GM19351 (cell line): ENCODE results near the gene RGPD8.
"Not testable (repeated sequence)": the region's sequence is repeated elsewhere in the genome, so short reads cannot be mapped to it uniquely, and the experiment has no call there.

Source experiments
- ATAC-seq: cut with Tn5 transposase; IDR thresholded peaks from one replicate; pipeline ENCODE4 v1.9.1; 2021; ENCODE audit warnings: mild to moderate bottlenecking, moderate library complexity; ENCODE audit not compliant: unreplicated experiment

The RGPD8 gene

GRCh38 chr2:112433480-112433879 is at the start of gene RGPD8:
Gene RGPD8, minus strand, starts transcription at chr2:112433645. Its CDS starts 192 bp downstream, at chr2:112433453.
- ATAC-seq, result peak; percentile 98

DNA sequence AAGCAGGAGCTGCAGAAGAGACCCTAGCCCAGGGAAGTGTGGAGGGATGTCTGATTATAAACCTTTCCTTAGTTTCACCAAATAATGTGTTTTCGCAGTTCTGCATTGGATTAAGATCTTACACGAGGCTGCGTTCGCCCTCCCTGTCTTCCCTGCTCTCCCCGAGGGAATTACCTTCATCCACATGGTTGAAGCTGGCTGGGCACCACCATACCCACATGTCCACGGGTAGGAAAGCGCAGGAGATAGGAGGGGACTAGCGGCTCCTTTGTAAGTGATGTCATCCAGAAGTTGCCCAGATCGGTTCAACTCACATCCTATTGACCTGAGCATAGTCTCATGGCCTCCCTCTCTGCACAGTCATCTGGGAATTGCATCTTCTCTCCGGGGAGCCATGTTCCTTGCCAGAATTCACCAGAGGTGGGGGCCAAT is 49.6 kb upstream of the RGPD8 start:
- ATAC-seq, result no peak

- ATAC-seq, result peak; percentile 22
Measured at GRCh38 chr2:112482309-112483041, 49.0 kb upstream of the RGPD8 start.

DNA sequence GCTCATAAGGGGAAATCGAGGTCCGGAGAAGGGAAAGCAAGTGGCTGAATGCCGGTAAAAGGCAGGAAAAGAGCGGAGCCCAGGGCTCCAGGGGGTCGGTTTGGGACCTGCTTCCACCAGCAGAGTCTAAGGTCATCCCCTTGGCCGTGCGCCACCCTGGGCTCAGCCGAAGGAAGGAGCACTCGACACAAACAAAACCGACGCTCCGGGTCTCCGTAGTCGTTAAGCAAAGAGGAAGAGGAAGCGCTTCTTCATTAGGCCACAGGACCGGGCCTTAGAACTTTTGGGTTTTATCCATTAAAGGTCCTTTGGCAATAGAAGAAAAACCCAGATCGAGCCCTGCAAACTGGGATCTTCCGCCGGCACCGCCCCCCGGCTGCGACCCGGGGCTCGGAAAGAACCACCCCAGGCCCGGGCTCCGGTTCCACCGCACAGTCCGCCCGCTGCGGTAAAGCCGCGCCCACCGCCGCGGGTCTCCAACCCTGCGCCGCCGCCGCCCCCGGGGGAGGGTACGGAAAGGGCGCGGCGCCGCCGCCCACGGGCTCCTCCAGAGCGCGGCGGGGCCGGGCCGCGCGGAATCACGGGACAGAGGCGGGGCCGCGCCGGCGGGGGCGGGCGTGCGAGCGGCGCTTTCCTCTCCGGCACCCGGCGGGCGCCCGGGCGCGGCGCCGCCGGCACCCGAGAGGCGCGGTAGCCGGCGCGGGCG is 48.2 kb upstream of the RGPD8 start, which contains the start of gene TTL:
TTL (plus strand) TSS at position 629 of the 706 bp plus-strand sequence. CDS start 189 bp downstream, outside the sequence.
- ATAC-seq, result peak; percentile 68

- peak; percentile 75 for ATAC-seq
Measured at GRCh38 chr2:112481050-112481527, 47.6 kb upstream of the RGPD8 start.

GRCh38 chr2:112480530-112481049 is 47.1 kb upstream of the RGPD8 start:
- ATAC-seq, result no peak

GRCh38 chr2:112476434-112476833 is 43.0 kb upstream of the RGPD8 start:
- no peak for ATAC-seq

GRCh38 chr2:112474844-112475486 is 41.5 kb upstream of the RGPD8 start:
- ATAC-seq, result no peak

- ATAC-seq, result no peak
Measured at GRCh38 chr2:112472547-112473263, 39.3 kb upstream of the RGPD8 start.

GRCh38 chr2:112465382-112465781 is 31.9 kb upstream of the RGPD8 start:
- ATAC-seq, result no peak

DNA sequence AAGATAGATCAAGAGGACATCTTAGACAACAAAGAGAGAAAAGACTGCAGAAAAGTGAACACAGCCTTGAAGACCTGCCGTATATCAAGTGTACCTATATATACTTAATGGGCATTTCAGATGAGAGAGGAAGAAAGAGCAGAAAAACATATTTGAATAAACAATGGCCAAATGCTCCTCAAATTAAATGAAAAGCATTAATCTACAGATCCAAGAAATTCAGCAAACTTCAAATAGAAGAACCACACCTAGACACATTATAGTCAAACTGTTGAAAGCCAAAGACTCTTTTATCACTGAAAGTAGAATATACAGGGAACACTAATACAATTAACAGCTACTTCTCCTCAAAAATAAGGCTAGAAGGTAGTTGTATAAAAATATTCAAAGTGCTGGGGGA is 29.8 kb upstream of the RGPD8 start:
- no peak for ATAC-seq

GRCh38 chr2:112462178-112462577 is 28.7 kb upstream of the RGPD8 start:
- no peak for ATAC-seq

DNA sequence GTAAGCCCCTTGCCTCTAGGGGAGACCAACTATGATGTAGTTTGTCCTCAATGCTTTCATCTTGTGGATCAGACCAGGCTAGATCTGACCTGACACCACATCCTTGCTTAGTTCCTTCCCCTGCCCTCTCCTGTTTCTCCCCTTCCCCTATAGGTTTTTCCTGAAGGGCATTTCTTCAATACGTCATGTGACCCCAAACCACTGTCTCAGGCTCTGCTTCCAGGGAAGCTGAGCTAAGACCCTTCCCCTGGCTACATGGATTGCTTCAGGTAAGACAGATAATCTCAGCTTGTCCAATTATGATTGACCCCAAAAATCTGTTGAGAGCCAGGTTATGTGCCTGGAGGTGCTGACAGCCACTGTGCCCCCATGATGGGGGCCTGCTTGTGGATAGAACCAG is 25.9 kb upstream of the RGPD8 start:
- no peak for ATAC-seq

DNA sequence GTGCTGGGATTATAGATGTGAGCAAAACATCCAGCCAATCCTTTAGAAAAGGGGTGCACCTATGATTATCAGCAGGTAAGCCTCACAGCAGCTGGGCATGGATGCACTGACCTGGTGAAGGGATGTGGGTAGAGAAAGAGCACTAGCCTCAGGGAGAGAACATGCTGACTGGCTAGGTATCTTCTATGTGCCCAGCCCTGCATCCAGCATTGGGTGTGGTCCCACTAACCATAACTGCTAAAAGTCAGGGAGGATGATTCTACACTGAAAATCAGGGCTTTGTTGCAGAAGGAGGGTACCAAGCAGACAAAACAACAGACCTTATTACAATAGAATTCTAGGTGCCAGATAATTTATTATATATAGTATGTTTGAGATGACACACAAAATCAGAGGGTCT is 21.1 kb upstream of the RGPD8 start:
- ATAC-seq, result no peak

DNA sequence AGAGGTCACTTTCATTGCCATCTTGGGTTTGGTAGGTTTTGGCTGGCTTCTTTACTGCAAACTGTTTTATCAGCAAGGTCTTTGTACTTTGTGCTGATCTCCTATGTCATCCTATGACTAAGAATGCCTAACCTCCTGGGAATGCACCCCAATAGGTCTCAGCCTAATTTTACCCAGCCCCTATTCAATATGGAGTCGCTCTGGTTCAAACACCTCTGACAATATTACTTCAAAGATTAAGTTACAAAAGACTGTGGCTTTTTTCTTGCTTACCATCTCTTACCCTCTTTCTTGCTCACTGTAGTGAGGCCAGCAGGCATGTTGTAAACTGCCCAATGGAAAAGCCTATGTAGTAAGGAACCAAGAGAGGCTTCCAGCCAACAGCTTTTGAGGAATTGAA is 17.9 kb upstream of the RGPD8 start:
- ATAC-seq, result no peak

GRCh38 chr2:112449854-112450253 is 16.4 kb upstream of the RGPD8 start:
- no peak for ATAC-seq

GRCh38 chr2:112444256-112444655 is 10.8 kb upstream of the RGPD8 start:
- not testable (repeated sequence) for ATAC-seq

DNA sequence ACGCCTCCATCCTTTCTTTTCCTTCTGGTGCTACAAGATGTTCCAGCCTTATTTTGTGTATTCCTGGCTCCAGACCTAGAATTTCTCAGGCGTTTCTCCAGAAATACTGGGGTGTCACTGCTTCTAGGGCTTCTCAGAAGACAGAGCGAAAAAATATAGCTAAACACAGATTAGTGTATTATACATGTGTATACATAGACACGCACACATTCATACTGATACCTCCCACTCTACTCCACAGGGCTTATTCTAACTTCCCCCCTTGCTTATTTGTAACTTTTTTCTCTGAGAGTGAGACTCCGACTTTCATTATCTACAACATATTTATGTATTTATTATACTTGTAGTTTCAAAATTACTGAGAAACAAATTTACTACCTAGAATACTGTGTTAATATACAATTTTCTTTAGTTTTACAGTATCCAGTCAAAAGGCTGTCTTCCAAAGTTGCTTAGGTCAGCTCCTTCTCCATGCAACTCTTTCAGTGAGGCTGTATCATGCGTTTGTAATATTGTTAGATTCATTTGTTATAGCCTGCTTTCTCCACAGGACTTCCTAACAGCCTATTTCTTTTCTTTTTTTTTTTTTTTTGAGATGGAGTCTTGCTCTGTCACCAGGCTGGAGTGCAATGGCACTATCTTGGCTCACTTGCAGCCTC is 5.3 kb upstream of the RGPD8 start:
- ATAC-seq, result not testable (repeated sequence)

DNA sequence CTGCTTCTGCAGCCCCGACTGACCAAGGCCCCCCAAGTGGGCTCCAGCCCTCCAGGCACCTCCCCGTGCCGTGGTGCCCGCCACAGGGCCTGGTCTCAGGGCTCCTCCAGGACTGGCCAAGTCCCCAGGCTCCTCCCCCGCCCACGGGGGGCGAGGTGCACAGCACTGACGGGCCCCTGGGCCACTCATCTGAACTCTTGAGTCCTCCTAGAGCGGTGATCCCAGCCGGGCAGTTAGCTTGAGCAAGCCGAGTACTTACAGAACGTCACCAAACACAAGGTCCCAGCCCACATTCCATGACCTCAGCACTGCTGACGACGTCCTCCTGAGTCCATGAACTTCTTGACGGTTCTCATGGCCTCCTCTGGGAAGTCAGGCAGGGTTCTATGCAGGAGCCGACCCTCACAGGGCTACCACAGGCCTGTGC is 4.0 kb upstream of the RGPD8 start:
- not testable (repeated sequence) for ATAC-seq

DNA sequence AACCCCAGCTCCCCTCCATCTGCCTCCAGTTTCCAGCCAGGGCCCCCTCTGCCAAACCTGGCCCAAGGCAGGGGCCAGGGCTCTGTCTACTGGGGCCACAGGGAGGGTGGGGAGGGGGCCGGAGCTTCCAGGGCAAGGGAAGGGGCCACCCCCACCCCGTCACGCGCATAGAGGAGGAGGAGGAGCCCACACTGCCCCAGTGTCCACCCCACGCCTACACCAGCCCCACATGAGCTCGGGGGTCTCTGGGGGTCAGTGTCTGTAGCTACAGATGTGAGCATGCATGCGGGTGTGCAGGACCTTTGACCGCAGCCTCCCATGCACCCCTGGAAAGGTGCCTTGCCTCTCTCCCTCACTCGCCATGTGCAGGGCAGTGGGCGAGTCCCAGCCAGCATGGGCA is 3.5 kb upstream of the RGPD8 start:
- not testable (repeated sequence) for ATAC-seq
